Glutamatergic neuron (in vitro differentiated cells): Measurements from ENCODE around the gene KNOP1. TPM values are rescaled to one million over a fixed set of nuclear protein-coding genes. Genes with fewer than 3 reads are reported as not detected.

Experiments used
- DNase-seq: peaks from one replicate; pipeline ENCODE4 v3.0.0; 2022
- H3K27ac Mint-ChIP-seq: one replicate; pipeline ENCODE4 v1.8.0; 2020; ENCODE audit warnings: mild to moderate bottlenecking, mixed read lengths, inconsistent platforms; ENCODE audit not compliant: unreplicated experiment
- H3K27me3 Mint-ChIP-seq: one replicate; pipeline ENCODE4 v1.8.0; 2020; ENCODE audit warnings: mild to moderate bottlenecking, moderate library complexity, mixed read lengths, inconsistent platforms; ENCODE audit not compliant: unreplicated experiment
- H3K36me3 Mint-ChIP-seq: one replicate; pipeline ENCODE4 v1.8.0; 2020; ENCODE audit warnings: mild to moderate bottlenecking, mixed read lengths, inconsistent platforms; ENCODE audit not compliant: unreplicated experiment
- H3K4me1 Mint-ChIP-seq: one replicate; pipeline ENCODE4 v1.8.0; 2020; ENCODE audit warnings: mild to moderate bottlenecking, low read depth, mixed read lengths, inconsistent platforms; ENCODE audit not compliant: unreplicated experiment
- H3K4me3 Mint-ChIP-seq: one replicate; pipeline ENCODE4 v1.8.0; 2020; ENCODE audit warnings: mild to moderate bottlenecking, mixed read lengths, inconsistent platforms; ENCODE audit not compliant: unreplicated experiment
- H3K9me3 Mint-ChIP-seq: one replicate; pipeline ENCODE4 v1.8.0; 2020; ENCODE audit warnings: mild to moderate bottlenecking, moderate library complexity, mixed read lengths, inconsistent platforms; ENCODE audit not compliant: unreplicated experiment
- CTCF ChIP-seq: fragments of 200-600 bp; sonication (generic); IDR thresholded peaks from one replicate; pipeline ENCODE4 v1.5.0; 2021; ENCODE audit not compliant: partially characterized antibody, unreplicated experiment
- long read RNA-seq: library from polyadenylated mRNA; unstranded; transcript quantifications from one replicate; pipeline ENCODE4 v2.0.0, GENCODE V29; 2020; ENCODE audit not compliant: unreplicated experiment
- total RNA-seq: library from RNA; stranded (reverse); fragmentation: NEBNext Ultra II Directional; extraction: Animal tissue kit (Norgen Biotek cat#: 25700); gene quantifications from one replicate; pipeline ENCODE4 v1.2.1, GENCODE V29; 2021; ENCODE audit not compliant: unreplicated experiment

The KNOP1 gene
- 25.6 TPM for total RNA-seq
- long read RNA-seq, full-length matches to known transcripts, result 1 of 13 reads
- long read RNA-seq, partial matches to known transcripts, result 9 of 13 reads
- long read RNA-seq, other reads (novel, unspliced or antisense), result 3 of 13 reads

DNA sequence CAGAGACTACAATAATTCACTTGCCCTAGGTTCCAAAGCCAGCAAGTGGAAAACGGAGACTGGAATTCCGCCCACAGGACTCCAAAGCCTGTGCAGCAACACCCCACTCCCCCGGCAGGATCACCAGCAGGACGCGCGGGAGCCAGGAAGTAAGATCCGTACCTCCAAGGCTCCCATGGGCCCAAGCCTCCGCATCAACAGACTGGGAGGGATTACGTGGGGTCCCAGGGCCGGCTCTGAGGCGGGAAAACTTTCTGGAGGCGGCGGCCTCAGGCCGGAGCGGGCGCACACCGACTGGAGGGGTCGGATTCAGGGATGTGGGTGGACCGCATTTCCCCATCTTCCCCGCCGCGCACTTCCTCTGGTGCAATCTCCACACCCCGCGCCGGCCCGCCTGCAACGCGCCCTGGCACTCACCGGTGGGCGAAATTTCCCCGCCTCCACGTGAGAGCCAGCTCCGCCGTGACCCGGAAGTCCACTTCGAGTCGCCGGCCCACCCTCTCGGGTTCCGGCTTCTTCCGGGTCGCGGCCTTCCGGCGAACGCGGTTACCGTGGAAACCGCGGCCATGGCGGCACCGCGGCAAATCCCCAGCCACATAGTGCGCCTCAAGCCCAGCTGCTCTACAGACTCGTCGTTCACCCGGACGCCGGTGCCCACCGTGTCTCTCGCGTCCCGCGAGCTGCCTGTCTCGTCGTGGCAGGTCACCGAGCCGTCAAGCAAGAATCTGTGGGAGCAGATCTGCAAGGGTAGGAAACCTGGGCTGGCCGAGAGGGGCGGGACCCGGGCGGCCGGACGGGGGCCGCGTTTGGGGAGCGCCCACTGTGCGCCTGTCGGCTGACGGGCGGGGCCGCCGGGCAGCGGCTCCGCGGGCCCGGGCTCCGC, at the start of gene KNOP1, which contains the start of gene IQCK:
TSS of gene KNOP1 (minus strand) at position 487 of the 883 bp plus-strand sequence. CDS start 3,192 bp downstream, outside the sequence.
TSS of gene IQCK (plus strand) at position 531 of the 883 bp plus-strand sequence. CDS start at position 567, 36 bp downstream.
- no peaks in the 10 kb centered on the region for H3K9me3 Mint-ChIP-seq
- peaks cover 8% of the 10 kb centered on the region for H3K4me1 Mint-ChIP-seq
- H3K36me3 Mint-ChIP-seq, result no peaks in the 10 kb centered on the region

DNA sequence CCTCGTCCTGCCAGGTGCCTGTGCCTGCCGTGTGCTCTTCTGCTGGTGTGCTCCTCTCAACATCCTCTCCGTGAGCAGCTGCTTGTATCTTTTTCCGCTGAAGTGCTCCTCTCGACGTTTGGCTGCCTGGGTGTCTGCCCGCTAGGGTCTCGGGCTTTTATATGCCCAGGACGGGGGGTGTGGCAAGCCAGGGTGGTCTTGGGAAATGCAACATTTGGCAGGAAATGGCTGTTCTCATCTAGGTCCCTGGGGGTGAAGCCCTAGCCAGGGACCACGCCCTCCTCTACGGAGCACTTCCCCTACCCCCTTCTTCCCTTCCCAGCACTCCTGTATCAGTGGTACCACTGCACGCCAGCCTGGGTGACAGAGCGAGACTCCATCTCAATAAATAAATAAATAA, 49.5 kb upstream of the KNOP1 start:
- peaks cover 5% of the 10 kb centered on the region for H3K4me1 Mint-ChIP-seq
- no peak for DNase-seq
- no peak overlapping the region for H3K4me3 Mint-ChIP-seq
- no peak overlapping the region for H3K27ac Mint-ChIP-seq
- peaks cover 1% of the 10 kb centered on the region for H3K9me3 Mint-ChIP-seq
- no peaks in the 10 kb centered on the region for H3K27me3 Mint-ChIP-seq
- H3K36me3 Mint-ChIP-seq, result peaks cover 13% of the 10 kb centered on the region
- no peak for TF ChIP-seq CTCF

More for the DNA sequence above, at the start of gene KNOP1, which contains the start of gene IQCK:
- H3K4me3 Mint-ChIP-seq, result peak within 1 kb of the TSS; percentile 92
- TF ChIP-seq CTCF, result no peak
- peak; percentile 90 for DNase-seq
- H3K27me3 Mint-ChIP-seq, result peaks cover 3% of the 10 kb centered on the region
- peak within 1 kb of the TSS; percentile 92 for H3K27ac Mint-ChIP-seq

GRCh38 chr16:19766988-19767387, 49.0 kb upstream of the KNOP1 start:
- TF ChIP-seq CTCF, result no peak
- Mint-ChIP-seq H3K4me1 (peaks cover 4% of the 10 kb centered on the region), H3K9me3 (peaks cover 1% of the 10 kb centered on the region), H3K36me3 (peaks cover 13% of the 10 kb centered on the region), H3K27ac (no peak overlapping the region), H3K4me3 (no peak overlapping the region), H3K27me3 (no peaks in the 10 kb centered on the region)
- DNase-seq, result no peak

GRCh38 chr16:19766554-19766884, 48.5 kb upstream of the KNOP1 start:
- Mint-ChIP-seq H3K27ac (no peak overlapping the region), H3K27me3 (no peaks in the 10 kb centered on the region), H3K36me3 (peaks cover 13% of the 10 kb centered on the region), H3K9me3 (peaks cover 1% of the 10 kb centered on the region), H3K4me3 (no peak overlapping the region), H3K4me1 (no peaks in the 10 kb centered on the region)
- TF ChIP-seq CTCF, result no peak
- DNase-seq, result no peak
